ENCODE results near the gene QRFPR. TPM values are rescaled to one million over a fixed set of nuclear protein-coding genes. Genes with fewer than 3 reads are reported as not detected.
"Not testable (repeated sequence)": the region's sequence is repeated elsewhere in the genome, so short reads cannot be mapped to it uniquely, and the experiment has no call there.

Gene QRFPR
- total and polyA plus RNA-seq, 9 donors = 1.0 to 3.2 (median 2.2) TPM

DNA sequence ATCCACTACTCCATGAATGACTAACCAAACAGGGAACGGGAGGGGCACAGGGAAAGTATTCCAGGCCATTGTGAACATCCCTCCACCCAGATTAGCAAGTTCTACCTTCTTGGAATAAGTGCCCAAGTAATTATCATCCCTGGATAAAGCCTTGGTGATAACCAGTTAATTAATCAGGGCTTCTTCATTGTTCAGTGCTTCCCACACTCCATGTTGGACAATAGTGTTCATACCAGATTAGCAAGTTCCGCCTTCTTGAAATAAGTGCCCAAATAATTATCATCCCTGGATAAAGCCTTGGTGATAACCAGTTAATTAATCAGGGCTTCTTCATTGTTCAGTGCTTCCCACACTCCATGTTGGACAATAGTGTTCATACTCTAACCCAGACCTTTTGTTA, 67.4 kb downstream of the QRFPR start:
- H3K36me3 ChIP-seq (ENCODE audit: control insufficient read depth, insufficient read depth, low read length); DNase-seq; H3K27me3 ChIP-seq (ENCODE audit: control insufficient read depth, insufficient read depth, low read length); H3K27ac ChIP-seq (ENCODE audit: low read length); H3K4me1 ChIP-seq (ENCODE audit: control insufficient read depth, insufficient read depth, low read length); H3K4me3 ChIP-seq (ENCODE audit: low read length); H3K9me3 ChIP-seq (replicated peaks; ENCODE audit: control insufficient read depth, low read depth, low read length): not testable (repeated sequence)
- WGBS (ENCODE audit: insufficient coverage) = no CpG with 5 or more reads among the region's 2 CpGs

DNA sequence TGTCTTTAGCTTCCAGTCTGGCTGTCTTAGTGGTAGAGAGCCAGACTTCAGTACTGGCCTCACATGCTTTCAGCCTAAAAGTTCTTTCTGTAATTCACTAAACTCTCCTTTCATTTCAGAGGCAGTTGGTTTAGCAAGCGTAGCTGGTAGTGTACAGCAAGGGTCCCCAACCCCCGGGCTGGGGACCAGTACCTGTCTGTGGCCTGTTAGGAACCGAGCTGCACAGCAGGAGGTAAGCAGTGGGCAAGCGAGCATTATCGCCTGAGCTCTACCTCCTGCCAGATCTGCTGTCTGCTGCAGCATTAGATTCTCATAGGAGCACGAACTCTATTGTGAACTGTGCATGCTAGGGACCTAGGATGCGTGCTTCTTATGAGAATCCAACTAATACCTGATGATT, 72.0 kb downstream of the QRFPR start:
- H3K36me3 ChIP-seq (ENCODE audit: control insufficient read depth, insufficient read depth, low read length) = no peaks in the 10 kb centered on the region
- H3K27ac ChIP-seq (ENCODE audit: low read length) = no peak overlapping the region
- no peak for DNase-seq
- H3K9me3 ChIP-seq (replicated peaks; ENCODE audit: control insufficient read depth, low read depth, low read length) = no peaks in the 10 kb centered on the region
- H3K27me3 ChIP-seq (ENCODE audit: control insufficient read depth, insufficient read depth, low read length) = no peaks in the 10 kb centered on the region
- 73% methylated on average over 4 of the region's 7 CpGs for WGBS (ENCODE audit: insufficient coverage)
- H3K4me1 ChIP-seq (ENCODE audit: control insufficient read depth, insufficient read depth, low read length) = no peaks in the 10 kb centered on the region
- H3K4me3 ChIP-seq (ENCODE audit: low read length) = no peak overlapping the region

GRCh38 chr4:121308328-121308663, 72.5 kb downstream of the QRFPR start:
- WGBS (ENCODE audit: insufficient coverage) = no CpG with 5 or more reads among the region's 1 CpG
- Histone ChIP-seq H3K27me3 (ENCODE audit: control insufficient read depth, insufficient read depth, low read length) (no peaks in the 10 kb centered on the region), H3K4me1 (ENCODE audit: control insufficient read depth, insufficient read depth, low read length) (no peaks in the 10 kb centered on the region), H3K9me3 (replicated peaks; ENCODE audit: control insufficient read depth, low read depth, low read length) (no peaks in the 10 kb centered on the region), H3K4me3 (ENCODE audit: low read length) (no peak overlapping the region), H3K36me3 (ENCODE audit: control insufficient read depth, insufficient read depth, low read length) (no peaks in the 10 kb centered on the region), H3K27ac (ENCODE audit: low read length) (no peak overlapping the region)
- no peak for DNase-seq

DNA sequence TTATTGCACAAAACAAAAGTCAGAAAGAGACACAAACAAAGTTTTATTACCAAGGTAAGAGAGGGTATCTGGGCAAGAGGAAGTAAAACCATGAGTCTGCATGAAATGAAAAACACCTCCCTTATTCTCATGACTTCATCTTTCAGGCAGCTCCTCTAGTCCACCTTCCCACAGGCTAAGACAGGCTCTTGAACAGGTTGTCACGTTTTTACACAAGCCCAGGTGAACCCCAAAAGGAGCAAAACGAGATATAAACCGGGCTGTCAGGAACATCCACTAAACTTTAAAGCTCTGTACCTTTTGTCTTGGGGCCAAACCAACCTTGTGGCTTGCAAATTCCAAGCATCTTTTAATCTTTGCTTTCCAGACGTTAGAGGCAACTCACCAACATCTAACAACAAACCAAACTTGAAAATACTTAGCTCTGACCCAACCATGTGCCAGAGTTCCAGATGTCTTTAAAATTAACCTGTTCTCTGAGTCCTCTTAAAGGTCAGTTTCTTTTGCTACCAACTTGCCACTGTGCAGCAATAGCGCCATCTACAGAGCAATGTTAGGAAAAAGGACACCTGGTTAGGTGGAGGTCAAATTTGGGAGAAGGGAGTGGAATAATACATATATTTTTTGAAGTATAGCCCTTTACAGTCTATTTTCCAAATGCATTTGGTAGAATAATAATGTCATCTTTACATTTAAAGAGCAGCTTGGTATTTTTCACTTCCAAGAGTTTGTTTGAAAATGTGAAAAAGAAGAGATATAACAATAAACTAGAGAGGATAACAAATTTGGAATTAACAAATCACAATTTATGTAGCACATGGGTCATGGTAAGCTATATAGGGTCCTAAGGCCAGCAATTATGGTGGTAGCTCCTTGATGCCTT, 73.1 kb downstream of the QRFPR start:
- peak; percentile 10 for DNase-seq
- WGBS (ENCODE audit: insufficient coverage) = 40% methylated on average over 4 of the region's 5 CpGs
- no peaks in the 10 kb centered on the region for H3K36me3 ChIP-seq (ENCODE audit: control insufficient read depth, insufficient read depth, low read length)
- H3K27ac ChIP-seq (ENCODE audit: low read length) = no peak overlapping the region
- no peaks in the 10 kb centered on the region for H3K27me3 ChIP-seq (ENCODE audit: control insufficient read depth, insufficient read depth, low read length)
- H3K4me1 ChIP-seq (ENCODE audit: control insufficient read depth, insufficient read depth, low read length) = no peaks in the 10 kb centered on the region
- no peaks in the 10 kb centered on the region for H3K9me3 ChIP-seq (replicated peaks; ENCODE audit: control insufficient read depth, low read depth, low read length)
- H3K4me3 ChIP-seq (ENCODE audit: low read length) = no peak overlapping the region

GRCh38 chr4:121306931-121307330, 73.9 kb downstream of the QRFPR start:
- WGBS (ENCODE audit: insufficient coverage) = no CpG with 5 or more reads among the region's 1 CpG
- no peaks in the 10 kb centered on the region for H3K27me3 ChIP-seq (ENCODE audit: control insufficient read depth, insufficient read depth, low read length)
- no peaks in the 10 kb centered on the region for H3K9me3 ChIP-seq (replicated peaks; ENCODE audit: control insufficient read depth, low read depth, low read length)
- H3K4me1 ChIP-seq (ENCODE audit: control insufficient read depth, insufficient read depth, low read length) = no peaks in the 10 kb centered on the region
- DNase-seq = no peak
- H3K27ac ChIP-seq (ENCODE audit: low read length) = no peak overlapping the region
- H3K4me3 ChIP-seq (ENCODE audit: low read length) = no peak overlapping the region
- no peaks in the 10 kb centered on the region for H3K36me3 ChIP-seq (ENCODE audit: control insufficient read depth, insufficient read depth, low read length)

GRCh38 chr4:121304893-121305292, 75.9 kb downstream of the QRFPR start:
- Histone ChIP-seq H3K27ac (ENCODE audit: low read length) (no peak overlapping the region), H3K27me3 (ENCODE audit: control insufficient read depth, insufficient read depth, low read length) (no peaks in the 10 kb centered on the region), H3K36me3 (ENCODE audit: control insufficient read depth, insufficient read depth, low read length) (no peaks in the 10 kb centered on the region), H3K4me3 (ENCODE audit: low read length) (no peak overlapping the region), H3K4me1 (ENCODE audit: control insufficient read depth, insufficient read depth, low read length) (no peaks in the 10 kb centered on the region), H3K9me3 (replicated peaks; ENCODE audit: control insufficient read depth, low read depth, low read length) (no peaks in the 10 kb centered on the region)
- WGBS (ENCODE audit: insufficient coverage) = no CpG with 5 or more reads among the region's 1 CpG
- no peak for DNase-seq

DNA sequence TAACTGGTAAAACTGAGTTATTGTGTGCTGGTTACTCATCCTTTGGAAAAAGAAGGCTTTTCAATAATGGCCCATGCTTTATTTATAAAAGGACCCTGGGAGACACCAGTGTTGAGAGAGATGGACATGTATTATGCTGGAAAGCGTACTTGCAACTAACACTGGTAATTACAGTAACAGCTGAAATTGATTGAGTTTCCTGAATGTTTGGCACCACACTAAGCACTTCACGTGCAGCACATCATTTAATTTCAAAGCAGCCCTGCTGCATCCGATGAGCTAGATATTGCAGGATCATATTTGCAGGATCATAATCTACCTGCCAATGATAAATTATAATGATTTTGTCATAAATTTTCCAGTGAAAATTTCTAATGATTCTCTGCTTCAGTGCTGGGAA, 81.5 kb downstream of the QRFPR start:
- DNase-seq = no peak
- no peak overlapping the region for H3K4me3 ChIP-seq (ENCODE audit: low read length)
- no peaks in the 10 kb centered on the region for H3K9me3 ChIP-seq (replicated peaks; ENCODE audit: control insufficient read depth, low read depth, low read length)
- no peak overlapping the region for H3K27ac ChIP-seq (ENCODE audit: low read length)
- H3K36me3 ChIP-seq (ENCODE audit: control insufficient read depth, insufficient read depth, low read length) = no peaks in the 10 kb centered on the region
- no peaks in the 10 kb centered on the region for H3K27me3 ChIP-seq (ENCODE audit: control insufficient read depth, insufficient read depth, low read length)
- no CpG with 5 or more reads among the region's 3 CpGs for WGBS (ENCODE audit: insufficient coverage)
- H3K4me1 ChIP-seq (ENCODE audit: control insufficient read depth, insufficient read depth, low read length) = no peaks in the 10 kb centered on the region

GRCh38 chr4:121283319-121283718, 97.5 kb downstream of the QRFPR start:
- H3K27me3 ChIP-seq (ENCODE audit: control insufficient read depth, insufficient read depth, low read length) = no peaks in the 10 kb centered on the region
- 89% methylated on average over 1 of the region's 1 CpG for WGBS (ENCODE audit: insufficient coverage)
- no peak overlapping the region for H3K4me3 ChIP-seq (ENCODE audit: low read length)

GRCh38 chr4:121280425-121280824, 100.4 kb downstream of the QRFPR start:
- no peak overlapping the region for H3K27ac ChIP-seq (ENCODE audit: low read length)
- no peaks in the 10 kb centered on the region for H3K27me3 ChIP-seq (ENCODE audit: control insufficient read depth, insufficient read depth, low read length)
- H3K36me3 ChIP-seq (ENCODE audit: control insufficient read depth, insufficient read depth, low read length) = no peaks in the 10 kb centered on the region
- no peaks in the 10 kb centered on the region for H3K4me1 ChIP-seq (ENCODE audit: control insufficient read depth, insufficient read depth, low read length)
- no CpG with 5 or more reads among the region's 1 CpG for WGBS (ENCODE audit: insufficient coverage)
- DNase-seq = no peak
- H3K9me3 ChIP-seq (replicated peaks; ENCODE audit: control insufficient read depth, low read depth, low read length) = peaks cover 7% of the 10 kb centered on the region
- no peak overlapping the region for H3K4me3 ChIP-seq (ENCODE audit: low read length)

More at GRCh38 chr4:121283319-121283718, 97.5 kb downstream of the QRFPR start:
- Histone ChIP-seq H3K36me3 (ENCODE audit: control insufficient read depth, insufficient read depth, low read length) (no peaks in the 10 kb centered on the region), H3K4me1 (ENCODE audit: control insufficient read depth, insufficient read depth, low read length) (no peaks in the 10 kb centered on the region), H3K9me3 (replicated peaks; ENCODE audit: control insufficient read depth, low read depth, low read length) (peaks cover 7% of the 10 kb centered on the region), H3K27ac (ENCODE audit: low read length) (no peak overlapping the region)
- DNase-seq = no peak

DNA sequence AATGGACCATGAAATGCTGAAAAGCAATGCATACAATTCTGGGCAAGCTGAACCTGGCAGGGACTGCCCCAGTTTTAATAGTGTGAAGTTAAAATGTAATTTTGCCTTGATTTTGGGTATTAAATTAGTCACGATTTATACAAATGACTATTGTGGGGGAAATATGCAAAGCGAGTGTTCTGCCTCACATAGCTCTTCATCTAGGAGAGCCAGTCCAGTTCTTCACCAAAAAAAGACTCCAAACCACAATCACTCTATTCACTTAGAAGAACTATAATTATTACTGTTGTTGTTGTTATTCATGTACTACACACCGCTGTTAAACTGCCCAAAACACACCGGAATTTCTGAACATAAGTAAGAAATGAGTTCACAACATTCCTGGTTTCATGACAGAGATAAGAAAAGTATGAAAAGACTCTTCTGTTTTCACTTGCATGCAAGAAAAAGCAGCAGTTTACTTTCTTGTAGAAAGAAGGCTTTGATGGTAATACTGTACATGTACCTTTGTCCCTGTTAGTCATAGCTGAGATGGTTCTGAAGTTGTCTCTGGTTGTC, 101.9 kb downstream of the QRFPR start:
- H3K9me3 ChIP-seq (replicated peaks; ENCODE audit: control insufficient read depth, low read depth, low read length) = peaks cover 4% of the 10 kb centered on the region
- H3K36me3 ChIP-seq (ENCODE audit: control insufficient read depth, insufficient read depth, low read length) = no peaks in the 10 kb centered on the region
- no peaks in the 10 kb centered on the region for H3K4me1 ChIP-seq (ENCODE audit: control insufficient read depth, insufficient read depth, low read length)
- no peak for DNase-seq
- WGBS (ENCODE audit: insufficient coverage) = no CpG with 5 or more reads among the region's 4 CpGs
- no peak overlapping the region for H3K27ac ChIP-seq (ENCODE audit: low read length)
- H3K27me3 ChIP-seq (ENCODE audit: control insufficient read depth, insufficient read depth, low read length) = no peaks in the 10 kb centered on the region
- H3K4me3 ChIP-seq (ENCODE audit: low read length) = no peak overlapping the region

Measured in muscle of leg (tissue), 11 donors.